Measurements from ENCODE around the gene GLB1L2.

The GLB1L2 gene

DNA sequence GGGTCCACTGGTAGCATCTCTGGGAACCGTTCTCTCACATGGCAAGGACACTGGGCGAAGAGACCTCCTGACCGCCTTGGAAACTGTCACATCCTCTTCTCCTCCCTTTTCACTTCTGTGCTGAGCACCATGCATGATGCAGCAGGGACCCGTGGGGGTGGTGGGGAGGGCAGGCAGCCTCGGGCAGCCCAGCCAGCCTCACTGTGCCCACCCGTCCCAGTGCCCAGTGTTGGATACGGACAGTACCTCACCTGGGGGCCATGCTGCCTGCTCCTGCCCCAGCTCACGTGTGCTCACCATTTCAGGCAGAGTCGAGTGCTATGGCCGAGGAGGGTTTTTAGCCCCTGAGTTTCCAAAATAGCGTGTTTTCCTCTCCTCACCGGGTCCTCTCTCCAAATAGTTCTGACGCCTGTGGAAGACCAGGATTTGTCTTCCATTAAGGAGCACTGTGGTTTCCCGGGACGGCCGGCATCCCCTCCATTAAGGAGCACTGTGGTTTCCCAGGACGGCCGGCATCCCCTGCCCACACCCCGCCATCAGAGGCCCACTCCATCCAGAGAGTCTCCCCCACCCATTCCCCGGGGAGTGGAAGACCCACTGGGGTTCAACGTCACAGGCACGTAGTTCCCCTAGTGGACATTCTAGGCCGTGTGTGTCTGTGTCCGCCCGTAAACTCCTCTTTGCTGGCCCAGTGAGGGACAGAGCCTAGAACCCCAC, 57.8 kb downstream of the GLB1L2 start:
- no peak for DNase-seq

DNA sequence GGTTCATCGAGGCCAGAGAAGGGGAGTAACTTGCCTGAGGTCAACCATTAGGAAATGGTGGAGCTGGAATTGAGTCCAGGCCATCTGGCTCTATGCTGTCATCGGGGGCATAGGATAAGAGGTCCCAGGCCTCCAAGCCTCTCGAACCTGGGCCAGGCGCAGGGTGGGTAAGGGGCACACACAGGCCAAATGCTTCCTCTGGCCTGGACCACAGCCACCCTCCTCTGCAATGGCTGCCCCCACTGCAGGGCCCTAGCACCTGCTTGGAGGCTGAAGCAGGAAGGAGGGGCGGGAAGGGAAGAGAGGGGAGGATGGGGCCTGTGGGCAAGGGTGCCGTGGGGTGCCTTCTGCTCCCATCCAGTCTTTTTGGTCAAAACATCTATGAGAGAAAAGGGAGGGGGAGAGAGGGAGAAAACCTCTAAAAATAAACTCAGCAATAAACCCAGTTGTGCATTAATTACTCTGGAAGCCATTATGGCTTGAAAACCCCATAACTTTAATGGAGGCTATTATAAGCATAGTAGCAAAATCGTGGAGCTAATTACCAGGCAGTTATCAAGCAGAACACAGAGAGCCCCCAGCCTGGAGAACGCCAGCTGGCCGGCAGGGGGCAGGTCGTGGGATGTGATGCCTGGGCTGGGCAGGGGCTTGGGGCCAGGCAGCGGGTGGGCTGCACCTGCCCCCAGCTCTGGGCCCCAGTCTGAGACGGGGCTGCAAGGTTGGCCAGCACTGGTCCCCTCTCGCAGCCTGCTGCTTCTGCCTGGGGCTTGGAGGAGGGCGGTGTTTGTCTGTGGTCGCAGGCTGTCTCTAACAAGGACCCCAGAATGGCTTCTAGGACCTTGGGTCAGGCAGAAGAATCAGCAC, 59.1 kb downstream of the GLB1L2 start:
- no peak for DNase-seq

DNA sequence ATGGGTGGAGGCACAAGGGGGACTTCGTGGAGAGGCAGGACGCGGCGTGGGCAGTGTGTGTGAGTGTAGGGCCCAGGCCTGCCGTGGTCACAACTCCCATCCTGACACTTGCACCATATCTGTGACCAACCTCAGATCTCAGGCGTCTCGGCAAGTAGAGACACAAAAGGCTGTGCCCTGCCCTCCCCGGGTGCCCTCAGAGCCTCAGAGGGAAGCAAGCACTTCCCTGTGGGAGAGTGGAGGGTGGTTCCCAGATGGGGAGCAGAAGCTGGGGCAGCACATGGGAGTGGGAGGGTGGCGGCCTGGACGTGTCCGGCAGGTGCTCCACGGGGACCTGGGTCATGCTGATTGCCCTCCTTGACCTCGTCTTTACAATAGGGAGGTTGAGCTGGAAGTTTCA, 59.9 kb downstream of the GLB1L2 start:
- no peak for DNase-seq

DNA sequence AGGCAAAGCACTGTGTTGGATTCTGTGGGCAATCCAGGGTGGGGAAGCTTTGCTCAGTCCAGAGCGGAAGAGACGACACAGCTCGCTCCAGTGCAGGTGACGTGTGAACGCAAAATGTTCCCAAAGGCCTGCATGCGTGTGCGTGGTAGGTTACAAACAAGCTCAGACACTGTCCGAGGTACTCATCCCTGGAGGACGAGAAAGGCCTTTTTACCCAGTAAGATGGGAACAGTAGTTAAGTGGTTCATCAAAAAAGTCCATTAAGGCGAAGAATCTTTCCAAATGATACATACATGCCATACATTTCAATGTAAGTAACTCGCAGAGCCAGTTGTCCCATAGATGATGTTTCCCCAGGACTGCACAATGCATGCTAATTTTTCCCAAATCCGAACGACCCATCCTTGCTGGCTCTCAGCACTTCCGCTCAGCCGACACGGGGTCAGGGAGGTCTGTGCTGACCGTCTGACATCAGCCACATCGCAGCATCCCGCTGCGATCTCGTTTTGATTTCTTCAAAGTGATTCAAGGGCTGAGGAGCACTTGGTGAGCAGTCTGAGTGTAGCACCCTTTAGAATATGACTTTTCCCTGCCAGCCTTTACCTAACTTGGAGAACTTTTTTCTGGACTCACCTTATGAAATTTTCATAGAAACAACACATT, 61.3 kb downstream of the GLB1L2 start:
- DNase-seq: no peak

DNA sequence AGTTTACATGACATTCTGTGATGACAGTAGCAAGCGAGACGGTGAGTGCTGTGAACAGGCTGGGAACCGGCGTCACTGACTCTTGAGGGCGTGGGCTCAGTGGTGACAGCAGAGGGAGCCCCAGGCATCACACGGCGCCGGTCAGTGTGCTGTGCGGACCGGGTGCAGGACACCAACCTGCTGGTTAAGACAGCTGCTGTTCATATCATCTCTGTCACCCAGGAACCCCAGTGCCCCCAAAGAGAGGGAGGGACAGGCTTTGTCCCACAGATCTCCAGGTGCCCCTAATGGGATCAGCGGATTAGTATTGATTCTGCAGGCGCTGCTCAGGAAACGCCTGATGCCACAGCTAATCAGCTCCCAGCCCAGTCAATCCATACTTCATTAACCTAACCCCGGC, 61.9 kb downstream of the GLB1L2 start:
- DNase-seq: no peak

DNA sequence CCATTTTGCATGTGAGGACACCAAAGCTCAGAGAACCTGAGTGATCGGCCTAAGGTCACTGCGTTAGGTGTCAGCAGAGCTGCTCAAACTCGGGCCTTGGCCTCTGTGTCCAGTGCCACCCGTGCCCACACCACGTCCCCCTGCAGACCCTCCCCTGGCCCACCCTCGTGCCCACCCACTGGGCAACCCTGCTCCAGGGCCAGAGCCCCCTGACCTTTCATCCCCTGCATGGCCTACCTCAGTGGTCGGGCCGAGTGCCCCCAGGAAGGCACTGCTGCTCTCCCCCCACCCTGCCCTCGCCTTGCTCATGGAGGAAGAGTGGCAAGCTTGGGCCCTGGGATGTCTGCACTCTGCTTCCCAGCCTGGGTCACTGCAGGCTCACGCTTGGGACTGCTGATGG, 62.5 kb downstream of the GLB1L2 start:
- no peak for DNase-seq

DNA sequence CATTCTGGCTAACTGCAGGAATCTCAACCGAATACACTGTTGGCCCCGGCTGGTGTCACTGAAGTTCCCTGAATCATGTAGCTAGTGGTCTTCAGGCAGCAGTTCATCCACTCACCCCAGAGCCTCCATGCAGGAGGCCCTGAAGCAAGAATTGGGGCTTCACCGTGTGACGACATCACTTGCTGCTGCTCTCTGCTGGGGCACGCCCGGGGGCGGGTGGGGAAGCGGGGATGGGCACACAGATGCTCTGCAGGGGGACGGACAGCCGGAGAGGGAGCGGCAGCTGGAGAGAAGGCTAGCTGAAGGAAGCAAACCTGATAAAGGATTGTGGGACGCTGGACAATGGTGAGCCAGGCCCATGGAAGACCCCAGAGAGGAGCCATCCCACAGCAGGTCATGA, 63.2 kb downstream of the GLB1L2 start:
- no peak for DNase-seq

DNA sequence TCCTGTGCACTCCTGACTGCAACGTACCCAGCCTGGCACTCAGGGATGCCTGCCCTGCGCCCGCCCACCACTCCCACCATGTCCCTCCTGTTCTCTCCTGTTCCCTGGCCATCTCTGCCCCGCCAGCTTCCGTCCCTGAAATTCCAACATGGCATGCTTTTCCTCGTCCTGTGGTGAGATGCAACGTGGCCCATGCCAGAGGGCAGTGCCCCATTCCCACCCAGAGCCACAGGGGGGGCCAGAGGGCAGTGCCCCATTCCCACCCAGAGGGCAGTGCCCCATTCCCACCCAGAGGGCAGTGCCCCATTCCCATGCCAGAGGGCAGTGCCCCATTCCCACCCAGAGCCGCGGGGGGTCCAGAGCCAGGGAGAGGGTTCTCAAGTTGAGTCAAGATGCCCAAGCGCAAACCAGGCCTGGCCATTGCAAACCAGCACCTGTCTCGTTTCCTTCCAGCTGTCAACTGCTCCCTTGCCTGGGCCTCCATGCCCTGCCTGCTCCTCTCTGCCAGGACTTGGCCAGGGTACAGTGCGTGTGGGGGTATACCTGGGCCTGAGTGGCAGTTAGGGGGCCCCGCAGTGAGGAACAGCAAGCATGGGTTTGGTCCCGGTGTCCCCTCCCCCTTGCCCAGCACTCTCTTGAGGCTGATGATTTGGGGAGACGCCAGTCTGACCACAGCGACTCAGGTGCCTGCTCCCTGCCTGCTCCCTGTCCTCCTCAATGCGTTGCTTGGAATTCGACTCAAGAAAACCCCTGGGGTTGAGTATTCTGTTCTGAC, 65.7 kb downstream of the GLB1L2 start:
- no peak for DNase-seq

DNA sequence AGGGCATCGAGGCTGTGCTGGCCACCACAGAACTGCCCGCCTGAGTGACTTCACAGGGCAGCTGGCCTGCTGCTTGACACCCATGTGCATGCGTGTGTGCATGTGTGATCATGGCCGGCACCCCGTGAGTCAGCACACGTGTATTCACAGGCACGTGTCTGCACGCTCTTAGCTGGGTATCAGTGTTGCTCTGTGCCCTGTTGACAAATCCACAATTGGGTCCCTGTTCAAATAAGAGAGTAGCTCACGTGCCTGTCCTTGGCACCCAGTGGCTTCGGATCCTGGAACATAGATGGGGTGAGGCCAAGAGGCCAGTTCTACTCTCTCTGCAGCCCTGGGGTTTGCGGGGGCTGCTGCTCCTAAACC, 66.3 kb downstream of the GLB1L2 start:
- no peak for DNase-seq

DNA sequence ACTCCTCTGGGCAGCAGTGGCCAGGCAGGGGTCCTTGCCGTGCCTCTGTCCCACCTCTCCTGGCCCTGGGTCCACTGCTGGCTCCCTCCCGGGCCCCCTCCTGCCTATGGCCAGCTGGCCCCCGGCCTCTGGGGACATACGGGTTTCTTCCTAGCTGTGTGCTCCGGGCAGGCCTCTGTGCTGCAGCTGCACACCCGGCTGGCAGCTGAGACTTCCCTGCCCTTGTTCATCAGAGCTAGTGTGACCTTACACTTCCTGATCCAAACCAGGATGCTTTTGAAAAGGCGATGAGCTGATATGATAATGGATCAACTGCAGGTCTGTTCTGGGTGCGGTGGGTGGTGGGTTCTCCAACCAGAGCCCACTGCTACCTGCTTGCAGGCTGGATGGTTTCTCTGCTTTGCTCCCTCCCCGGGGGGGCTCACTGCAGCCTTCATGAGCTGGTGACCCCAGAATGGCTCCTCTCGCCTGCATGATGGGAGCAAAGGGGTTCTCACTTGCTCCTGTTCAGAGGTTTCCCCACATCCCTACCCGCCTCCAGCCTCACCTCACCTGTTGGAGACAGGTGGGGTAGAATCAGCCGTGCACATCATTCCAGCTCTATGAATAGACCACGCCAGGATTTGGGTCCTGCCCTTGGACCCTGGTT, 67.0 kb downstream of the GLB1L2 start:
- DNase-seq: no peak

DNA sequence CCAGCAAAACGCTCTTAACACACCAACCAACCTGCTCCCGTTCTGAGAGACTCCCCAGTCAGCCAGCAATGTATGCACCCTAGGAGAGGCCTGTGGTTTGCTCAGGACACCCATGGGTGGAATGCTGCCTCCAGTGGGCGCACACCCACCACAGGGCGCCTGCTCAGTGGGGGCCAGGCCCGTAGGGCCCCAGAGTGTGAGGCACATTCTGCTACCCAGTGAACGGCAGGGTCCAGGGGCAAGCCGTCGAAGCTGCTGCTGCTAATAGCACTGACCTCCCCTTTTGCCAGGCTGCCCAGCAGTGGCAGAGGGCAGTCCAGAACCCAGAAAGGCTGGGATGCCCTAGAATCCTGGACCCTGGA, 67.5 kb downstream of the GLB1L2 start:
- DNase-seq: no peak

DNA sequence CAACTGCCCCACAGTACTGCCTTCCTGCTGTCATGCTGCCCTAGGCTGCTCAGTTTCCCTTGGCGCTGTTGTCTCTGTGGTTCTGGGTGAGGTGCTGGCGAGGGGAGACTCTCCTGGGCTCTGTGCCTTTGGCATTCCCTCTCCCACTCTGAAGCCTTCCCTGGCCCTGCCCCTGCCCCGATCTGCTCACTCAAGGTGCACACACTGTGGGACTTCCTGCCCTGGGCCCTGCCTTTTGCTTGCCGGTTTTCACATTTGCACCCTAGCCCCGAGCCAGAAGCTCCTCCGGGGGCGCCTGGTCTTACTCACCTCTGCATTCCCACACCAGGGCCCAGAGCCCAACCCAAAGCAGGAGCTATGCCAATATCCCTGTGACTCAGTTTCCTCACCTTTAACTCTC, 68.2 kb downstream of the GLB1L2 start:
- DNase-seq: no peak

DNA sequence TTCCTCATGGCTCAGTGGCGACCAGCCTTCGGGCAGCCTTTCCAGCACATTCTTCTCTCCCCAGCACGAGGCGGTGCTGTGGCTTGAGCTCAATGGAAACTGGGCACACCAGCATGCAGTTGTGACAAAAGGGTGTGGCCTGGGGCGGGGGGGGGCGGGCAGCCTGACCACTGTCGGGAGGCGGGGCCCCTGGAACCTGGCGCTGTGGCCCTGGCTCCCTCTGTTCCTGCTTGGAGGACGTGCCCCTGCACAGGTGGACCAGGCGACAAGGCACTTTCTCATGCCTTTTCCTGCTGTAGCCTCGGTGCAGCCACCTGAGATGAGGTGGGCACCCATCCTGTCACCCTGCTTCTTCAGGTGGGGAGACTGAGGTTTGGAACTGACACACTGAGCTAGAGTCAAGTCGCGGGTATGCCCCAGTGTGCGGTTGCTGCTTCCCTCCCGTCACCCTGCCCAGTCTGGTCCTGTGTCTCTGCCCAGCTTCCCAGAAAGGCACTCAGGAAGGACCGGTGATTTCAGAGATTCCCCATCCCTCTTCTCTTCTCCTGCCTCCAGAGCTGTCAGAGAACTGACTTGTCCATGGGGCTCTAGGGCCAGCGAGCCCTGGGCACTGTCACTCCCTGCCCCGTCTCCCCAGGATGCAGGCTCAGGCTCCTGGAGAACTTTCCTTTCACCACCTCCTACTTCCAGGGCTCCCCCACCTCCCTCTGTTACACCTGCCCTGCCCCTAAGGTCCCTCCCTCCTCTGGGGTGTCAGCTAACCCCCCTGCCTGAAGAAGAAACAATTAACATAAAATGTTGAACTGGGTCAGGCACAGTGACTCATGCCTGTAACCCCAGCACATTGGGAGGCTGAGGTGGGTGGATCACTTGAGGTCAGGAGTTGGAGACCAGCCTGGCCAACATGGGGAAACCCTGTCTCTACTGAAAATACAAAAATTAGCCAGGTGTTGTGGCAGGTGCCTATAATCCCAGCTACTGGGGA, 70.3 kb downstream of the GLB1L2 start:
- DNase-seq: no peak

DNA sequence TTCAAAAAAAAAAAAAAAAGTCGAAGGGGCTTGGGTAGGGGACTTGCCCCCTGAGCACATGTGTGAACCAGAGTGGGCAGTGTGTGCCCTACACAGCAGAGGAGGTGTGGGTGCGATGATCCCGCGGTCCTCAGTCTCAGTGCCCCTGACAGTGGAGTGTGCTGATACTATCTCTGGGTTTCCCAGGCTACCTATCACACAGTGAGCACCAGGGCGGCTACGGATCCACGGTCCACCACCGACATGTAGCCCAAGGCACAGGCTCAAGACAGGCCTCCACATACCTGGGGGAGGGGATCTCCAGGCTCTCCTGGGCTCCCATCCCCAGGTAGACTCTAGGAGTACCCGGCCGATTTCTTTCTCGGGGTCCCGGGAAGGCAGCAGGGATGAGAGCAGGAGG, 71.1 kb downstream of the GLB1L2 start:
- no peak for DNase-seq

DNA sequence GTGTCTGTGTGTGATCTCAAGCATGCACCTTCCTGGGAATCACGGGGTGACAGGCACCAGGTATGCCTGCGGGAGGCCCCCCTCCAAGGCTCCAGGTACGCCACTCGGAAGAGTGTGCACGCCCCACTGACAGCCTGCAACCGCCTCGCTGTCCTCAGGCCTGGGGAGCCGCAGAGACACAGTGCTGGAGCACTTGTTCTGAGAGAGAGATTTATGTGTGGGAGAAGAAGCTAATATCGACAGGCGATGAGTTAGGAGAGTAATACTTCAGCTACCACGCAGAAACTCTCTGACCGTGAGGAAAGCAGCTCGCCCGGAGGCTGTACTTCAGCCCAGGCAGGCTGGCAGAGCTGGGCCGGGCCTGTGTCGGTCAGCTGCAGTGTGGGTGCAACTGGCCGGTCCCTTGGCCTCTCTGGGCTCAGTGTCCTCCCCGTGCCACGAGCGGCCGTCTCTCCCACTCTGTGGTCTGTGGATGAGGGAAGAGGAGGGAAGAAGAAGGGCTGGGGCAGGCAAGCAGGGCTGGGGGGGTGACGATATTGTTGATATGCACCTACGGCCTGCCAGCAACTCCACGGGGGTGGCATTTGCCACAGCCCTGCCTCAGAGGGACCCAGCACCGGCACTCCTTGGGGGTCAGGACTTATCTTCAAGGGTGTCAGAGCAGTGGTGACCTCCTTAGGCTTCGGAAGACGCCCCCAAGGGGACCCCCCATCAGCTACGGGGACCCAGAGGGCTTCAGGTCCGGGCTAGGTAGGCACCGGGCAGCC, 73.0 kb downstream of the GLB1L2 start:
- DNase-seq: no peak

DNA sequence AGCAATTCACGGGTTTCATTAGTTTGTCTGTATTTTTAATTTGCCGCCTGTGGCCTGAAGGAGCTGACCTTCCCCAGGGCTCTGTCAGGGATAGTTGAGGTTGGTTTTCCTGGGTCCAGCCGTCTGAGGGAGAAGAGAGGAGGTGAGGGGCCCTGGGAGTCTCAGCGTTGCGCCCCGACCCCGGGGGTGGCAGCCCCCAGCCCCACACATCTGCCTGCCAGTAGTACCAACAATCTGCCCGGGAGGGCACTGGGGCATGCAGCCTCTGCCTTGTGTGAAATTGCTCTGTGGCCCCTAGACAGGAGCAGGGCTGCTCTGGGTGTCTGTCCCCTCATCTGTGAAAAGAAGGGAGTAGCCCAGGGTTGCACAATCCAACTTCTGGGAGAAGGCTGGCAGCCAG, 73.6 kb downstream of the GLB1L2 start:
- DNase-seq: no peak

DNA sequence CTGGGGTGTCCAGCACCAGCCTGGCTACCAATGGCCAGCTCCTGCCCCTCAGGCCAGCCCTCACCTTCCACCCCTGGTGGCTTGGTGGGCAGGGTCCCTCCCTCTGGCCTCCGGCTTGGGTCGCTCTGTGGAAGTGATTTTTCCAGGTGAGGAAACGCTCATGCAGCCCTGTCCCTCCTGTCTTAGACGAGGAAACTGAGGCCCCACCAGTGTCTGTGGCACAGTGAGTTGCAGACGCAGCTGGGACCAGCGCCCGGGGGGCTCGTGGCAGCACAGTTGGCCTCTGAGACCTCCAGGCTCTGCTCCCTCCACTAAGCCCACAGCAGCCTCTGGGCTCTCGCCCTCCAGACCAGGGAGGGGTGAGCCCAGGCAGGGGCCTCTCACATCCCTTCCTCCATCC, 74.1 kb downstream of the GLB1L2 start:
- no peak for DNase-seq

DNA sequence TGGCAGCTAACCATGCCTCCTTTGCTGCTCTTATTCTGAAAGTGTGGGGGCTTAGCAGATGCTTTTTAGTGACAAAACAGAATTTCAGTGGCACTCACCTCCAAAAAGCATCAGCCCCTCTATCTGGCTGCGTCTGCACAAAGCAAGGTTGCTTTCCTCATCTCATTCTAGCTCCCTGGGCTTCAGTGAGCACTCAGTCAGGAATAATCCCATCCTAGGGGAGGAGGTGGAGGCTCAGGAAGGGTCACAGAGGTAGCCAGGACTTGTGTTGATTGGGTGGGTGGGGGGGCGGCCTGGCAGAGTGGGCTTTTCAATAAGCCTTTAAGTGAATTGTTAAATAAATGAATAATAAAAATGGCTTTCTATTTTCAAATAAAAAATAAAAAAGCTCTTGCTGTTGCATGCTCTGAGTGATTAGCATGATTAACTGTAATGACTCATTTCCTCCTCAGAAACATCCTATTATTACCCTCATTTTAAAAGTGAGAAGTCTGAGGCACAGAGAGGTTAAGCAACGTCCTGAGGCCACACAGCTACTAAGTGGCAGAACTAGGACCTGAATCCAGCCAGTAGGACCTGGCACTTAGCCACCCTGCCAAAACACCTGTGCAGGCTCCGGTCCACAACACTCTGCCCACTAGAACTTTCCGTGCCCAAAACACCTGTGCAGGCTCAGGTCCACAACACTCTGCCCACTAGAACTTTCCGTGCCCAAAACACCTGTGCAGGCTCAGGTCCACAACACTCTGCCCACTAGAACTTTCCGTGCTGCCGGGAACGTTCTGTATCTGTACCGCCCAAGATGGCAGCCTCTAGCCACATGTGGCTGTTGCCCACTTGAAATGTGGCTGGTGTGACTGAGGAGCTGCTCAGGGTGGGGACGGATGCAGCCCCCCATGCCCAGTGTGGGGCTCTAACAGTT, 74.7 kb downstream of the GLB1L2 start:
- DNase-seq: no peak

DNA sequence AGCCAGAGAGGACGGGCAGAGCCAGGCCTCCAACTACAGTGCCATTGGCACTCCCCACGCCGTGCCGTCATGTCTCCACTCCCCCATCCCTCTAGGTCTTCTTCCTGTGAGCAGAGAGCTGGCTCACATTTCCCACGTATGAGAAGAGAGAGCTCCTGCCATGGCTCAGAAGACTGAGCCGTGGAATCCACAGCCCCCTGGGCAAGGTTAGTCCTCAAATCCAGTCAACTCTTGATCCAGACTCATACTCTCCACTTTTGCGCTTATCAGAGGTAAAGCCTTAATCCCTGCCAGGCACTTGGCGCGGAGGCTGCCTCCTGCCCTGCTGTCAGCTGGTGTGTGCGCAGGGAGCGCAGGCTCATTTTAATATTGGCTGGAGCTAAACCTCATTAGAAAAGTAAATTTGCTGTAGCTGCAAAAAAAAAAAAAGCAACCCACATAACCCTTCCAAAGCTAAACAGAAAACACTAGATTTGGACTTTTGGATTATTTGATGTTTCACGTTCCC, 75.6 kb downstream of the GLB1L2 start:
- DNase-seq: no peak
